Epithelial cell of prostate (primary cell): ENCODE results near the gene MSANTD2.
"Not testable (repeated sequence)": the region's sequence is repeated elsewhere in the genome, so short reads cannot be mapped to it uniquely, and the experiment has no call there.

Experiments
- DNase-seq: peaks from one replicate; pipeline ENCODE4 v3.0.0-alpha.2; 2011; ENCODE audit warnings: low read depth, low spot score
- H3K27ac ChIP-seq: fragments of 450-650 bp; 2 replicates; pipeline ENCODE4 v1.5.1; 2017; ENCODE audit warnings: mild to moderate bottlenecking

MSANTD2 gene

GRCh38 chr11:124783002-124783401 is 17.2 kb downstream of the MSANTD2 start:
- no peak overlapping the region for H3K27ac ChIP-seq
- no peak for DNase-seq

GRCh38 chr11:124779568-124779967 is 20.6 kb downstream of the MSANTD2 start:
- no peak for DNase-seq
- H3K27ac ChIP-seq, result no peak overlapping the region

GRCh38 chr11:124778281-124778680 is 21.9 kb downstream of the MSANTD2 start:
- H3K27ac ChIP-seq, result no peak overlapping the region
- no peak for DNase-seq

GRCh38 chr11:124776865-124777645 is 23.2 kb downstream of the MSANTD2 start:
- DNase-seq, result no peak
- no peak overlapping the region for H3K27ac ChIP-seq

- not testable (repeated sequence) for H3K27ac ChIP-seq, DNase-seq
Measured at GRCh38 chr11:124770959-124771358, 29.2 kb downstream of the MSANTD2 start.

GRCh38 chr11:124769806-124770774 is 30.1 kb downstream of the MSANTD2 start:
- H3K27ac ChIP-seq, result no peak overlapping the region
- no peak for DNase-seq

- no peak for DNase-seq
- H3K27ac ChIP-seq, result no peak overlapping the region
Measured at GRCh38 chr11:124768914-124769313, 31.3 kb downstream of the MSANTD2 start.

GRCh38 chr11:124766156-124766555 is 34.0 kb downstream of the MSANTD2 start:
- no peak overlapping the region for H3K27ac ChIP-seq
- no peak for DNase-seq

- no peak for DNase-seq
- H3K27ac ChIP-seq, result no peak overlapping the region
Measured at GRCh38 chr11:124763156-124763947, 36.9 kb downstream of the MSANTD2 start.

GRCh38 chr11:124762624-124763155 is 37.5 kb downstream of the MSANTD2 start:
- no peak for DNase-seq
- H3K27ac ChIP-seq, result no peak overlapping the region

GRCh38 chr11:124762105-124762623 is 38.0 kb downstream of the MSANTD2 start, which contains the start of gene ESAM:
TSS of gene ESAM (minus strand) at chr11:124762290. CDS start at chr11:124762154, 136 bp downstream.
- no peak within 1 kb of the TSS for H3K27ac ChIP-seq
- DNase-seq, result no peak

- H3K27ac ChIP-seq, result no peak overlapping the region
- no peak for DNase-seq
Measured at GRCh38 chr11:124761301-124762104, 38.7 kb downstream of the MSANTD2 start.

- DNase-seq, result no peak
- no peak overlapping the region for H3K27ac ChIP-seq
Measured at GRCh38 chr11:124760806-124761205, 39.4 kb downstream of the MSANTD2 start.

- no peak overlapping the region for H3K27ac ChIP-seq
- DNase-seq, result no peak
Measured at GRCh38 chr11:124760205-124760652, 40.0 kb downstream of the MSANTD2 start.

GRCh38 chr11:124759266-124760204 is 40.7 kb downstream of the MSANTD2 start:
- DNase-seq, result no peak
- H3K27ac ChIP-seq, result no peak overlapping the region

GRCh38 chr11:124758355-124759265 is 41.6 kb downstream of the MSANTD2 start:
- H3K27ac ChIP-seq, result no peak overlapping the region
- no peak for DNase-seq

- DNase-seq, result no peak
- H3K27ac ChIP-seq, result no peak overlapping the region
Measured at GRCh38 chr11:124757320-124757719, 42.9 kb downstream of the MSANTD2 start.
